ENCODE results near the gene APMAP. TPM values are rescaled to one million over a fixed set of nuclear protein-coding genes. Genes with fewer than 3 reads are reported as not detected.

APMAP gene
- total RNA-seq, 2 donors from 2014 or later: 32.7 to 45.6 TPM

GRCh38 chr20:25025986-25026605 is 33.5 kb upstream of the APMAP start:
- intact Hi-C loops (cut with DNase I): no loop called here
- DNase-seq (ENCODE audit: low spot score): peak; percentile 71

- intact Hi-C loops (cut with DNase I): no loop called here
- DNase-seq (ENCODE audit: low spot score): peak; percentile 49
Observed at GRCh38 chr20:25025091-25025861, 32.7 kb upstream of the APMAP start.

- peak; percentile 62 for DNase-seq (ENCODE audit: low spot score)
- intact Hi-C loops (cut with DNase I): no loop called here
Observed at GRCh38 chr20:25024171-25024570, 31.6 kb upstream of the APMAP start.

- peak; percentile 67 for DNase-seq (ENCODE audit: low spot score)
- intact Hi-C loops (cut with DNase I): no loop called here
Observed at GRCh38 chr20:25023356-25023755, 30.8 kb upstream of the APMAP start.

GRCh38 chr20:25022680-25023079 is 30.1 kb upstream of the APMAP start:
- peak; percentile 81 for DNase-seq (ENCODE audit: low spot score)
- intact Hi-C loops (cut with DNase I): no loop called here

- DNase-seq (ENCODE audit: low spot score): no peak
- intact Hi-C loops (cut with DNase I): no loop called here
Observed at GRCh38 chr20:25021336-25021735, 28.8 kb upstream of the APMAP start.

- intact Hi-C loops (cut with DNase I): no loop called here
- DNase-seq (ENCODE audit: low spot score): peak; percentile 78
Observed at GRCh38 chr20:25020901-25021301, 28.4 kb upstream of the APMAP start.

GRCh38 chr20:25020345-25020744 is 27.8 kb upstream of the APMAP start:
- intact Hi-C loops (cut with DNase I): no loop called here
- peak; percentile 44 for DNase-seq (ENCODE audit: low spot score)

GRCh38 chr20:25019381-25020155 is 27.0 kb upstream of the APMAP start:
- peak; percentile 67 for DNase-seq (ENCODE audit: low spot score)

GRCh38 chr20:25018841-25019240 is 26.3 kb upstream of the APMAP start:
- peak; percentile 76 for DNase-seq (ENCODE audit: low spot score)
- intact Hi-C loops (cut with DNase I): no loop called here

More at GRCh38 chr20:25019381-25020155, 27.0 kb upstream of the APMAP start:
- intact Hi-C loops (cut with DNase I): no loop called here

GRCh38 chr20:25018425-25018824 is 25.9 kb upstream of the APMAP start:
- intact Hi-C loops (cut with DNase I): no loop called here
- DNase-seq (ENCODE audit: low spot score): no peak

- intact Hi-C loops (cut with DNase I): no loop called here
- peak; percentile 66 for DNase-seq (ENCODE audit: low spot score)
Observed at GRCh38 chr20:25017257-25017803, 24.8 kb upstream of the APMAP start.

GRCh38 chr20:25016471-25016870 is 23.9 kb upstream of the APMAP start:
- peak; percentile 36 for DNase-seq (ENCODE audit: low spot score)
- intact Hi-C loops (cut with DNase I): no loop called here

- DNase-seq (ENCODE audit: low spot score): peak; percentile 56
- intact Hi-C loops (cut with DNase I): no loop called here
Observed at GRCh38 chr20:25015986-25016385, 23.4 kb upstream of the APMAP start.

- DNase-seq (ENCODE audit: low spot score): peak; percentile 53
- intact Hi-C loops (cut with DNase I): no loop called here
Observed at GRCh38 chr20:25014816-25015215, 22.3 kb upstream of the APMAP start.

- intact Hi-C loops (cut with DNase I): no loop called here
- DNase-seq (ENCODE audit: low spot score): peak; percentile 68
Observed at GRCh38 chr20:25013478-25014380, 21.2 kb upstream of the APMAP start.

GRCh38 chr20:25012616-25013189 is 20.2 kb upstream of the APMAP start:
- peak; percentile 58 for DNase-seq (ENCODE audit: low spot score)
- intact Hi-C loops (cut with DNase I): no loop called here

GRCh38 chr20:25011831-25012241 is 19.3 kb upstream of the APMAP start:
- intact Hi-C loops (cut with DNase I): no loop called here
- peak; percentile 20 for DNase-seq (ENCODE audit: low spot score)

- intact Hi-C loops (cut with DNase I): no loop called here
- peak; percentile 51 for DNase-seq (ENCODE audit: low spot score)
Observed at GRCh38 chr20:25011261-25011660, 18.7 kb upstream of the APMAP start.
